Neuron (in vitro differentiated cells): ENCODE results near the gene NCKAP5.

Source experiments
- H2AFZ ChIP-seq: one replicate; pipeline ENCODE4 v1.6.1; 2013; ENCODE audit warnings: low read depth, mild to moderate bottlenecking, inconsistent platforms, low read length, moderate library complexity
- H3K27me3 ChIP-seq: one replicate; pipeline ENCODE4 v1.6.1; 2013; ENCODE audit warnings: low read length; ENCODE audit not compliant: insufficient read depth
- H3K36me3 ChIP-seq: one replicate; pipeline ENCODE4 v1.6.1; 2013; ENCODE audit warnings: low read length; ENCODE audit not compliant: insufficient read depth
- H3K4me1 ChIP-seq: one replicate; pipeline ENCODE4 v1.6.1; 2013; ENCODE audit warnings: low read length; ENCODE audit not compliant: insufficient read depth
- H3K4me3 ChIP-seq: 2 replicates; pipeline ENCODE4 v1.5.1; 2013; ENCODE audit warnings: mild to moderate bottlenecking, low read length, moderate library complexity
- H3K9me3 ChIP-seq: one replicate; pipeline ENCODE4 v1.6.1; 2013; ENCODE audit warnings: low read length

NCKAP5 gene

DNA sequence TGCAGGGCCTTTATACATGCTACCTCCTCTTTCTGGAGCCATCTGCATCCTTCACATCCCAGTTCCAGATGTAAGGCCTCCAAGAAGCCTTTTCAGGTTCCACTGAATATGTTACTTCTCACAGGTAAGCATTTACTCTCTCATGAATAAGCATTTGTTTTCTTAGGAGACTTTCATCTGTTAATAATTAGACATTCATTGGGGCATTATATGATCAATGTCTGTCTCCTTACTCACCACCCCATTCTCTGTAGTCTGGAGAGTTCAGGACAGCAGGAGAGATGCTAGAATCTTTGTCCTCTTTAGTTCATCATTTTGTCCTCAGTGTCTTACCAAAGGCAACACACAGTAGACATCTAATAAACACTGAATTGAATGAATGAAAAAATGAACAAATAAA lies 185.7 kb downstream of the NCKAP5 start:
- Histone ChIP-seq H3K27me3 (no peaks in the 10 kb centered on the region), H3K9me3 (no peaks in the 10 kb centered on the region), H2AFZ (no peak overlapping the region), H3K4me3 (no peak overlapping the region), H3K36me3 (no peaks in the 10 kb centered on the region), H3K4me1 (peaks cover 3% of the 10 kb centered on the region)

DNA sequence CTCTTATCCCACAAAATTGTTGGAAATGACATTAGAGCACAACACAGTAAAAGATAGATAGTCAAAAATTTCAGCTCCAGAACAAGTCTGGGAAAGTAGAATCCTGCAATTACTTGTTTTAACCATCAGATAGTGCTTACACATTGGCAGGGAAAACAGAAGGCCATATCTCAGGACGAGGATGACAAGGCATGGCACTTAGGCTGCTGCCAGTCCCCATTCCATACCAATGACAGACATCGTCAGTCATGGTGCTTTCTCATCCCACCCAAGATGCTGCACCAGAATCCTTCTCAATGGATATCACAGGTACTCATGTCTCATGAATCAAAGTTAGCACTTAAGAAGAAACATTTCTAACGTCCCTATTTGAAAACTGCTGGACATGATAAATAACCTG lies 187.3 kb downstream of the NCKAP5 start:
- H3K4me1 ChIP-seq = peaks cover 6% of the 10 kb centered on the region
- no peak overlapping the region for H3K4me3 ChIP-seq
- peaks cover 3% of the 10 kb centered on the region for H3K9me3 ChIP-seq
- no peaks in the 10 kb centered on the region for H3K36me3 ChIP-seq
- no peak overlapping the region for H2AFZ ChIP-seq
- no peaks in the 10 kb centered on the region for H3K27me3 ChIP-seq

GRCh38 chr2:133378928-133379549 lies 189.2 kb downstream of the NCKAP5 start:
- Histone ChIP-seq H3K4me3 (no peak overlapping the region), H2AFZ (no peak overlapping the region), H3K27me3 (no peaks in the 10 kb centered on the region), H3K4me1 (peaks cover 6% of the 10 kb centered on the region), H3K36me3 (no peaks in the 10 kb centered on the region), H3K9me3 (peaks cover 4% of the 10 kb centered on the region)

- Histone ChIP-seq H2AFZ (no peak overlapping the region), H3K27me3 (no peaks in the 10 kb centered on the region), H3K9me3 (peaks cover 4% of the 10 kb centered on the region), H3K36me3 (no peaks in the 10 kb centered on the region), H3K4me1 (peaks cover 6% of the 10 kb centered on the region), H3K4me3 (no peak overlapping the region)
These were observed 189.9 kb downstream of the NCKAP5 start for GRCh38 chr2:133378386-133378785.

DNA sequence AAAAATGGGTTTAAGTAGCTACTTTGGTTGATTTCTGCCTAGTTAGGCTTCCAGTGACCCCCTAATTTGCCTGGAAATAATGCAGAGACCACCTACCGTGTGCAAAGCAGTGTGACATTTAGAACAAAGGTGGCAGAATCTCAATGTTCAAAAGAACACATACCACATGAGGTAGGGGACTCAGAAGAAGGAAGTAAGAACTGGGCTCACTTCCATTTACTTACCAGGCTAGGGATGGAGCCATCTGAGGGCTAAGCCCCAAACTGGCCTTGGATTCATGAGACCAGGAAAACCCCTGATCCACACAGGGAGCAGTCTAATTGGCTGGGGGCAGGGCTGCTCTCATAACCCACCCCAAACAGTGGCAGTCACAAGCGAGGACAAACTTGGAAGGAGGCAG lies 190.7 kb downstream of the NCKAP5 start:
- Histone ChIP-seq H3K9me3 (peaks cover 4% of the 10 kb centered on the region), H3K4me3 (no peak overlapping the region), H2AFZ (no peak overlapping the region), H3K27me3 (no peaks in the 10 kb centered on the region), H3K4me1 (peaks cover 6% of the 10 kb centered on the region), H3K36me3 (no peaks in the 10 kb centered on the region)

- no peaks in the 10 kb centered on the region for H3K27me3 ChIP-seq
- H2AFZ ChIP-seq = no peak overlapping the region
- no peak overlapping the region for H3K4me3 ChIP-seq
- no peaks in the 10 kb centered on the region for H3K36me3 ChIP-seq
- peaks cover 6% of the 10 kb centered on the region for H3K4me1 ChIP-seq
- peaks cover 4% of the 10 kb centered on the region for H3K9me3 ChIP-seq
These were observed 191.2 kb downstream of the NCKAP5 start for GRCh38 chr2:133377021-133377481.

DNA sequence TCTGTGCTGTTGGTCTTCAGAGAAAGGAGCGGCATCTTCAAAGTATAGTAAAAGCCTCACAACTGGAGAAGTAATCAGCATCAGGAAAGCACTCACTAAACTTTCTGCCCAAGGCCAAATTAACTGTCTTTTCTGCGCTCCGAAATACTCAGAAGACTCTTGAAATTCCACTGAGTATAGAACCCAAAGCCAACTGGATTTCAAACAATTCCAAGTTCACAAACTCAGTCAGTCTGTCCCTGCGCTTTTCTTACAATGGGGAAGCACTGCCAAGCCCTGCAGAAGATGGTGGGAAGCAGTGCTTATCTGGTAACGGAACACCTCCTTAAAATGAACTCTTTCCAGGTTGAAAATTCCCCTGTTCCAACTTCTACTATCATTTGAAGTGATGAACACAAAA lies 193.5 kb downstream of the NCKAP5 start:
- no peaks in the 10 kb centered on the region for H3K27me3 ChIP-seq
- no peak overlapping the region for H2AFZ ChIP-seq
- no peaks in the 10 kb centered on the region for H3K36me3 ChIP-seq
- peaks cover 12% of the 10 kb centered on the region for H3K4me1 ChIP-seq
- peaks cover 4% of the 10 kb centered on the region for H3K9me3 ChIP-seq
- no peak overlapping the region for H3K4me3 ChIP-seq

DNA sequence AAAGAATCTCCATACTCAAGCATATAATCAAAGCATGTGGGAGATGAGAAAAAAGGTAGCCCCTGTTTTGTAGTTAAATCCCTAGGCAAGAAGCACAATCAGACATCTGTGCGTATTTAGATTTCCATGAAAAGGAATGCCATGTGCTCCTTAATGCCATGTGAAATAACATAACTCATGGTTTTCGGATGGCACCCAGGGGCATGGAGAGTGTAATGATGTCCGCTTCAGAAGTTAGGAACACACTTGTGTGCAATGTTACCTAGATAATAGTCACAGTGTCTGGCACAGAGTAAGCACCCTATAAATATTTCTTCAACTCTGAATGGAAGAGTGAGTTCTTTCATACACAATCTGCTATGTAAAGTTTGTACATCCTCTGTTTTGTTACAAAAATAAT lies 197.0 kb downstream of the NCKAP5 start:
- Histone ChIP-seq H3K36me3 (no peaks in the 10 kb centered on the region), H3K4me3 (no peak overlapping the region), H3K9me3 (peaks cover 3% of the 10 kb centered on the region), H3K4me1 (peaks cover 15% of the 10 kb centered on the region), H3K27me3 (no peaks in the 10 kb centered on the region), H2AFZ (no peak overlapping the region)

GRCh38 chr2:133369901-133370658 lies 198.2 kb downstream of the NCKAP5 start:
- no peak overlapping the region for H2AFZ ChIP-seq
- H3K27me3 ChIP-seq = no peaks in the 10 kb centered on the region
- peaks cover 15% of the 10 kb centered on the region for H3K4me1 ChIP-seq
- no peak overlapping the region for H3K4me3 ChIP-seq
- H3K9me3 ChIP-seq = no peaks in the 10 kb centered on the region
- H3K36me3 ChIP-seq = no peaks in the 10 kb centered on the region

DNA sequence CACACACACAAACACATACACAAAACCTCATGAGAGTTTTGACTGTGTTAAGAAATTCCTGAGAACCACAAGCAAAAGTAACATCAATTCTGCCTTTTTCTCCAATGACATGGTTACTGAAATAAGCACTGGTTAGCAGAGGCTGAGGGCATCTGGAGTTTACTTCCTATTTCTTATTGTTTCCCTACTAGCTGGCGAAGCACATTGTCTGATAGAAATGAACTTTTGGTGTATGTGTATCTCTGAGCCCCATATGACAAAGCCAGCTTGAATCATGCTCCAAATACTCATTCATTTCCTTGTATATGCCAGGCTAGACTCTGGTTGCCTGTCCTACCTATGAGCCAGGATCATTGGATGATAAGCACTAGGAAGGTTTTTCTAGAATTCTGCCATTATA lies 203.1 kb downstream of the NCKAP5 start:
- H3K36me3 ChIP-seq = no peaks in the 10 kb centered on the region
- H3K9me3 ChIP-seq = no peaks in the 10 kb centered on the region
- peaks cover 34% of the 10 kb centered on the region for H3K4me1 ChIP-seq
- no peak overlapping the region for H2AFZ ChIP-seq
- H3K4me3 ChIP-seq = no peak overlapping the region
- H3K27me3 ChIP-seq = no peaks in the 10 kb centered on the region

- Histone ChIP-seq H3K36me3 (no peaks in the 10 kb centered on the region), H3K4me3 (no peak overlapping the region), H3K9me3 (no peaks in the 10 kb centered on the region), H3K27me3 (no peaks in the 10 kb centered on the region), H3K4me1 (peaks cover 34% of the 10 kb centered on the region), H2AFZ (no peak overlapping the region)
These were observed 203.6 kb downstream of the NCKAP5 start for GRCh38 chr2:133364636-133365035.

- H3K4me1 ChIP-seq = peaks cover 40% of the 10 kb centered on the region
- H2AFZ ChIP-seq = no peak overlapping the region
- H3K4me3 ChIP-seq = no peak overlapping the region
- no peaks in the 10 kb centered on the region for H3K9me3 ChIP-seq
- H3K27me3 ChIP-seq = no peaks in the 10 kb centered on the region
- no peaks in the 10 kb centered on the region for H3K36me3 ChIP-seq
These were observed 204.4 kb downstream of the NCKAP5 start for GRCh38 chr2:133363884-133364283.

GRCh38 chr2:133362061-133362476 lies 206.2 kb downstream of the NCKAP5 start:
- Histone ChIP-seq H2AFZ (no peak overlapping the region), H3K4me3 (no peak overlapping the region), H3K9me3 (no peaks in the 10 kb centered on the region), H3K36me3 (no peaks in the 10 kb centered on the region), H3K27me3 (no peaks in the 10 kb centered on the region), H3K4me1 (peaks cover 38% of the 10 kb centered on the region)
